Fibroblast of skin of scalp (primary cell): Measurements from ENCODE around the gene LIFR.
A peak's percentile ranks its signal among the peaks of the same experiment; 100 is the strongest.

Experiments
- DNase-seq: peaks from one replicate; pipeline ENCODE4 v3.0.0-alpha.2; 2013

LIFR gene

GRCh38 chr5:38515646-38516045 lies 40.8 kb downstream of the LIFR start:
- DNase-seq = peak; percentile 41

- no peak for DNase-seq
These were observed 41.4 kb downstream of the LIFR start for GRCh38 chr5:38515092-38515491.

- peak; percentile 91 for DNase-seq
These were observed 47.3 kb downstream of the LIFR start for GRCh38 chr5:38509185-38509584.

DNA sequence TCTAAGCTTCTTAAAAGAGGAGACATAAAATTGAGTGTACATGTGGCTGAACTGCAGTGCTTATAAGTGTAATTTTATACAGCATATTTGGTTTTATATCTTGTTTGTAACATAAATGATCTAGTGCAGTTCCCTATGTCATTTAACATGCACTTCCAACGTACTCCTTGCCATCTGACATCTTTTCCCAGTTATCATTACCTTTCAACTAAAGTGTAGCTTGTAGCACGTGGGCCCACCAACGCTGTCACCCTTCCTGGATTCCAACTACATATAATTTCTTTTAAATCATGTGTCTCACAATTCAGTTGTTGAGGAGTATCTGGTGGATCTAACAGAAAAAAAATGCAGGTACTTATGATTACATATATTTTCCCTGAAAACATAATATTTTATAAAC lies 50.1 kb downstream of the LIFR start:
- DNase-seq = no peak

DNA sequence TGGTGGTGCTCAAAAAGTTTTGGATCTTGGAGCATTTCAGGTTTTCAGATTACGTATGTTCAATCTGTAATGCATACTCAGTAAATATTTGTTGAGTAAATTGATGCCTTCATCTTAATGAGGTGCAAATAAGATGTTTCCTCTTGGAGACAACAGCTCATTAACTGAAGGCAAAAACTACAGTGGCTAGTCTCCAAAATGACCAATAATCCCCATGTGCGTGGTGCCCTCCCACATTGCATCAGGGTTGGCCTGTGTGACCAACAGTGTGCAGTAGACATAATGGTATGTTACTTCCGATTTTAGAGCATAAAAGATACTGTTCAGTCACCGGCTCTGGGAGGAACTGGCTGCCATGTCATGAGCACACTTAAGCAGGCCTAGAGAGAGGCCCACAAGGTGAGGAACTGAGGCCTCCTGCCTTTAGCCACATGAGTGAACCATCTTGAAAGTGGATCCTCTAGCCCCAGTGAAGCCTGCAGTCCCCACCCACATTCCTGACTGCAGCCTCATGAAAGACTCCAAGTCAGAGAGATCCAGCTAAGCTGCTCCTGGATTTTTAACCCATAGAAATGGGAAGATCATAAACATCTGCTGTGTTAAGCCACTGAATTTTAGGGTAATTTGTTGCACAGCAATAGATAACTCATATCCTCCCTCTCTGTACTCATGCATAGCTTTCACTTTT lies 55.7 kb downstream of the LIFR start:
- DNase-seq = peak; percentile 64

- peak; percentile 55 for DNase-seq
These were observed 58.5 kb downstream of the LIFR start for GRCh38 chr5:38497946-38498345.

DNA sequence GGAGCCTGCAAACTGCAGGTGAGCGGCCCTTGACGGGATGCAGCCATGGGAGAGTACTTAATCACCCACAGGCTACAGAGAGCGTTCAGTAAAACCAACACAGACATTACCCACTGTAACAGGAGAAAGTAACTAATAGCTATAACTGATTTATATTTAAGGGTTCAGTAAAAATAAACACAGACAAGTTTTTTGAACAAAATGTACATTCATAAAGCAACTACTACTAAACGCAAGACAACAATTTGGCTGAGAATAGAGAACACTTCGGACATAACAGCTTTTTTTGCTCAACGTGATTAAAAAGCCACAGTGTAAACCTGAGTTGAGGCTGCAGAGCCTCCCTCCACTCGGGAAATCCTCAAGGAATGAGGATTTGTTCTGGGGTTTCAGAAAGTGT lies 61.7 kb downstream of the LIFR start:
- no peak for DNase-seq

DNA sequence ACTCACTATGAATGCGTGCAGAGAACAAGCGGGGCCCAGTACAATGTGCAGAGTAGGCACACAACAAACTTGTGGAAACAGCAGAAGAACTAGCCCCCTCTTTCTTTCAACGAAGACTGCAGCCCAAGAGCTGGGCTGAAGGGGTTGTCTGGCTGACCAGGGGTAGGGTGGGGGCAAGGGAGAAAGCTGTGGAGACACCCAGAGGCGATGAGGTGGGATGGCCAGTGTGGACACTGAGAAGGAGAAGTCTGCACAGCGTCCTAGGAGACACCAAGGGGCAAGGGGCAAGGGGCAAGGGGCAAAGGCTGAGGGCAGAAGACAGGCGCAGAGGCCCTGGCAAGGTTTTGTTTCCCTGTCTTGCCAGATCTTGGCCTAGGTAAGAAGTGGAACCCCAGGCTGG lies 62.3 kb downstream of the LIFR start:
- no peak for DNase-seq

- DNase-seq = no peak
These were observed 72.5 kb downstream of the LIFR start for GRCh38 chr5:38483805-38484398.

- no peak for DNase-seq
These were observed 77.0 kb downstream of the LIFR start for GRCh38 chr5:38479315-38479904.

DNA sequence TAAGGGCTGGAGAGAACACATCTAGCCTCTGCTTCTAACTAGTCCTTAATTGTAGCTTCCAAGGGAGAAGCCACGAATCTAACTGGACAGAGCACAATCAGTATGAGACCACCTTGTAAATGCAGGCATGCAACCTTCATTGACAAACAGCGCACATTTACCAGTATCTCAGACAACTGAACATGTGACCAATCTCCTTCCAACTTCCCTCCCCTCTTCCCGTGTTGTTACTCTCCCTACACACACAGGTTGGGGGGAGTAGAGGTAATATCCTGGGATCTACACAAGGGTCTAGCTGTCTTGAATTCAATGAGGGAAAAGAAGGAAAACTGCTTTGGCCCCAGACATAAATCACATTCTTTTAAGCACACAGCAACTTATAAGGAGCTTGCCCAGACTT lies 77.6 kb downstream of the LIFR start:
- DNase-seq = no peak

DNA sequence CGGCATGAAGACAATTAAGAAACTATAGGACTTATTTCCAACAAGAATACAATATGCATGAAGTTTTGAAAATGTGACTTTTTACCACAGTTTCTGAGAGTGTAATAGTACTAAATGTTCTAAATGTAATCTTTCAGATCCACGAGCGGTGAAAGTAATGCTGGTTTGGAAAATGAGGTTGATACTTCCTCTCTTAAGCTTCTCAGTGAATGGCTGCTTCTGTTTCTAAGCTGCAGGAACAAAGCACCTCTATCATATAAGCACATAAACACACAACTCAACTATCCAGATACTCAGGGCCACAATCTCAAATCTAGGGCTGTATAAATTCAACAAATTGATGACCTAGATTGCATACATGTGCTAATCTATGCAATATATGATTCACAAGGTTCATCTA lies 78.3 kb downstream of the LIFR start:
- no peak for DNase-seq

DNA sequence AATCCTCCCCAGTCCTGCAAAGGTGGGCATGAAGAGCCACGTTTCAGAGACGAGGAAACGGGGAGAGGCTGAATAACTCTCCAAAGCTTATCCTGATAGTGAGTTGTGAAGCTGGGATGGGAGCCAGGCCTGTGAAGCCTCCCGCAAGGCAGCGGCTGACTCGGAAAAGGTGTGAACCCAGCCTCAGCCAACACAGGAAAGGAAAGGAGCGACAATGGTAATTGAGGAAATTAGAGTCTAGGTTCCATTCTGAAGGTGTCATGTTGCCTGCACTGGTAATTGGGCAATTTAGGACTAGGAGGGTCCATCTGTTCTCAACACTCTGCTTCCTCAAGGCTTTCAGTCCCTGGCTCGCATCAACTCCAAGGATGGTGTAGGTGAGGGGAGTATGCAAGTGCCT lies 83.4 kb downstream of the LIFR start:
- no peak for DNase-seq

GRCh38 chr5:38472541-38472940 lies 83.9 kb downstream of the LIFR start:
- DNase-seq = no peak

GRCh38 chr5:38471709-38472108 lies 84.7 kb downstream of the LIFR start:
- DNase-seq = no peak

DNA sequence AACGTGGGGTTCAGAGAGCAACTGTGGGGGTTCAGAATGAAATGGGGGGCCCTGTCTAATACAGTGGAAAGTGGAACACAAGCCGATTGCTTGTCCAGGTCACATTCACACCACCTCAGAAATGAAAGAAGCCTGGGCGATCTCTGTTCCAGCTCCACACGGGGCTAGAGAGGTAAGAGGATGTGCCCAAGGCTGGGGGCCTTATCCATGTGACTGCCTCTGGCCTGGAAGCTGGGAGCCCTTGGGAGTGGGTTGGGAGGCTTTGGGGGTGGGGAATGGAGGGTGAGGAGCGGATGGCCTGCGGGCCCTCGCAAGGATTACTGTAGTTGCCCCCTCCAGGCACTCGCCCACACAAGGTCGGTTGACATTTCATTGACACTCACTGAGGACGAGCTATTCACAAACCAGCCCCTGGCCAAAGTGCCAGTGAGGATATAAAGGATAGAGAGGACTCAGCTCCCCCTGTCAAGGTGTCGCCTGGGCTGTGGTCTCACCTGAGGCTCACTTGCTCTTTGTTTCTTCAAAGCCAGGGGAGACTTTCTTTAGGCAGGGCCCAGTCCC lies 86.7 kb downstream of the LIFR start:
- DNase-seq = no peak

GRCh38 chr5:38468978-38469706 lies 87.3 kb downstream of the LIFR start:
- DNase-seq = peak; percentile 22

- DNase-seq = peak; percentile 85
These were observed 88.2 kb downstream of the LIFR start for GRCh38 chr5:38468202-38468673.

GRCh38 chr5:38467353-38468040 lies 88.9 kb downstream of the LIFR start:
- DNase-seq = peak; percentile 28

DNA sequence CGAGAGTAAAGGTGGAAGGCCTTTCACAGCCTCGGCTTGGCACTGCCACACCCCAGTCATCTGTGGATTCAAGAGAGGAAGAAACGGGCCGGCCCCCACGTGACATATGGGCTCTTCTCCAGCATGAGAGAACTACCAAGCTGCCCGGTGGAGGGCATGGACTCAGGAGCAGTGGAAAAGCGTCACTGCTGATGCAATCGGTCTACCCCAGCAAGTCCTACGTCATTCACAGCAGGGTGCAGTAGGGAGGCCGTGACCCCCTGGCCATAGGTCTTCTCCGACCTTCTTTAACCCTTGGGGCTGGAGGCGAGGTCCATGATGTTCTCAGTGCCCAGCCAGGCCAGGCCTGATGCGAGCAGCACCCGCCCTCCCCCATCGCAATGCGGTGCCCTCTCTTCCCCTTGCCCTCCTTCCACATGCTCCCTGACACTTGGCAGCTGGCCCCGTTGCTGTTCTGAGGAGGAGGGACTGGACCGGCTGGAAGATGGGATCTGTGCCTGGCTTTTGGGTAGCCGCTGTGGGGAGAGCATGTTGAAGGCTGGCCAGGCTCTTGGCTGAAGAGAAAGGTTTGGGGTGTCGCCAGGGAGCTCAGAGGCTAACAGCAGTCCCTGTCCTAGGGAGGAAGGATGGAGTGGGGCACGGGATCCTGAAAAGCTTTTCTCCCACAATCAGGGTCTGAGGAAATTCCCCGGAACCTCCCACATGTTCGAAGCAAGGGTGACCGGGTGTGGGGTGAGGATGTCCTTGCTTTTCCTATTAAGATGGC lies 89.8 kb downstream of the LIFR start:
- no peak for DNase-seq

DNA sequence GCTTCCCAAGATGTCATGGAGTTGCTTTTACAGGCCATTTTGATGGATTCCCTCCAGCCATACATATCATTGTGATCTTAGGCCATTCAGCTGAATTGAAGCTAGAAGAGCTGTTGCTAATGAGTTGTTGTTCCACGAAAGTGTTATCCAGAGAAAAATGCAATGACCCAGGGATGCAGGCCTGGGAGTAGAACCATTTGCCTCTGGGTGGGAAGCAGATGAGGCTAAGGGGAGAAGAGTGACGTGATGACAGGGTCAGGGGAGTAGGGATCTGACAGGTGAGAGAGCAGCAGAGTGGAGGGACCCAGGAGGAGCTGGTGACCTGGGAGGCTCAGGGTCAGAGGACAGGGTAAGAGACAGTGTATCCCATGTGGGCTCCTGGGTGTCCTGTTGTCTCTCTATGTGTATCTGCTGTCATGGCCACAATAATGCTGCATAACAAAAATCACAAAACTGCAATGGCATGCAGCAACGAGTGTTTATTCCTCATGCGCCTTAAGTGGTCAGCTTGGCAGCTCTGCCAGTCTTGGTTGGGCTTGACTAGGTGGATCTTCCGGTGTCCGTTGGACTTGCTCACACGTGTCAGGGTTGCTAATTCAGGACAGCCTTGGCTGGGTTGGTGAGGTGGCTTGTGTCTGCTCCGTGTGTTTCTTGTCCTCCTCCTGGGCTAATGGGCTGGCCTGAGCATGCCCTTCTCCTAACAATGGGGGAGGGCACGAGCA lies 90.6 kb downstream of the LIFR start:
- no peak for DNase-seq
